Skeletal muscle satellite cell (primary cell): Measurements from ENCODE around the gene EPHA6.

Experiments used
- H3K27me3 ChIP-seq: 2 replicates; pipeline ENCODE4 v1.7.0; 2013; ENCODE audit warnings: low read length; ENCODE audit not compliant: control insufficient read depth, insufficient read depth
- H3K36me3 ChIP-seq: 2 replicates; pipeline ENCODE4 v1.7.0; 2013; ENCODE audit warnings: mild to moderate bottlenecking, control low read depth, low read length; ENCODE audit not compliant: insufficient read depth
- H3K4me1 ChIP-seq: 2 replicates; pipeline ENCODE4 v1.7.0; 2013; ENCODE audit warnings: low read length; ENCODE audit not compliant: control insufficient read depth, insufficient read depth
- H3K4me2 ChIP-seq: 2 replicates; pipeline ENCODE4 v1.7.0; 2013; ENCODE audit warnings: mild to moderate bottlenecking, low read length
- H3K4me3 ChIP-seq: 2 replicates; pipeline ENCODE4 v1.7.0; 2013; ENCODE audit warnings: low read length
- H3K9ac ChIP-seq: 2 replicates; pipeline ENCODE4 v1.7.0; 2013; ENCODE audit warnings: mild to moderate bottlenecking, low read depth, low read length, moderate library complexity
- H3K9me3 ChIP-seq: replicated peaks from 2 replicates; pipeline ENCODE4 v1.7.0; 2013; ENCODE audit warnings: mild to moderate bottlenecking, control low read depth, low read length

The EPHA6 gene

GRCh38 chr3:97686258-97686657 is 871.9 kb downstream of the EPHA6 start:
- Histone ChIP-seq H3K27me3 (no peaks in the 10 kb centered on the region), H3K4me2 (no peak overlapping the region), H3K4me1 (no peaks in the 10 kb centered on the region), H3K4me3 (no peak overlapping the region), H3K36me3 (no peaks in the 10 kb centered on the region), H3K9ac (no peak overlapping the region), H3K9me3 (no peaks in the 10 kb centered on the region)

- H3K9ac ChIP-seq, result no peak overlapping the region
- H3K4me2 ChIP-seq, result no peak overlapping the region
- H3K4me3 ChIP-seq, result no peak overlapping the region
- no peaks in the 10 kb centered on the region for H3K9me3 ChIP-seq
- H3K4me1 ChIP-seq, result no peaks in the 10 kb centered on the region
- H3K36me3 ChIP-seq, result no peaks in the 10 kb centered on the region
- no peaks in the 10 kb centered on the region for H3K27me3 ChIP-seq
Observed at GRCh38 chr3:97687734-97688133, 873.3 kb downstream of the EPHA6 start.

DNA sequence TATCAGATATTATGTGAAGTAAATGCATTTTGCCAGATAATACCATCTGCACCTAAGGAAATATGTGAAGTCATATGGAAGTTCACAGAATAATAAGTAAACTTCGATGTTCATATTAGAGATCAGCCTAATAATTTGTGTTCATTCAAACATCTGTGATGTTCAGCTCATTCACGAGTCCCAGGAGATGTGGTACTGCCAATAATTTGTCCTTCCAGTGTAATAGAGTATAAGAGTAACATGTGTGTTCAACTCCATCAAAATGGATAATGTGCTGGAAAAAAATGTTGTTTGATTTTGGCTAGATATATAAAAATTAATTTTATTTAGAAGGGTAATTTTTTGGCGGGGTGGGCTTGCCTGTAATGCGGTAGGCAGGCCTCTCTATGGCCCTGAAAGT is 874.7 kb downstream of the EPHA6 start:
- Histone ChIP-seq H3K9ac (no peak overlapping the region), H3K27me3 (no peaks in the 10 kb centered on the region), H3K4me3 (no peak overlapping the region), H3K36me3 (no peaks in the 10 kb centered on the region), H3K4me1 (no peaks in the 10 kb centered on the region), H3K4me2 (no peak overlapping the region), H3K9me3 (no peaks in the 10 kb centered on the region)

- Histone ChIP-seq H3K4me2 (no peak overlapping the region), H3K27me3 (no peaks in the 10 kb centered on the region), H3K4me3 (no peak overlapping the region), H3K36me3 (no peaks in the 10 kb centered on the region), H3K4me1 (no peaks in the 10 kb centered on the region), H3K9ac (no peak overlapping the region), H3K9me3 (no peaks in the 10 kb centered on the region)
Observed at GRCh38 chr3:97689962-97690361, 875.6 kb downstream of the EPHA6 start.

DNA sequence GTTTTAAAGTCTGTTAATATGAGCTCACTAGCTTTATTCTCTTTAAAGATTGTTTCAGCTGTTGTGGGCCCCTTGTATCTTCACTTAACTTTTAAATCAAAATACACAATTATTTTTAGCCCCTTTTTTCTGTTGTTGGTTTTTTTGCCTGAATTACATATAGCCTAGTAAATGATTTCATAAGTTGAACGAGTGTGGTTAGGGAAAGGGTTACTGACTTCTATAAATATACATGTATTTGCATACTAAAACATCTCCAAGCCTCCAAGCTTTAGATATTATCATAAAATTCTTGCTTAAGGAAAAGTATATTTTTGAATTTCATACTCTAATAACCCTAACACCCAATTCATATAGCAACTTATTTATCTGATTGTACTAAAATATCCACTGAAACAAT is 877.0 kb downstream of the EPHA6 start:
- Histone ChIP-seq H3K4me1 (no peaks in the 10 kb centered on the region), H3K4me3 (no peak overlapping the region), H3K9me3 (no peaks in the 10 kb centered on the region), H3K4me2 (no peak overlapping the region), H3K36me3 (no peaks in the 10 kb centered on the region), H3K9ac (no peak overlapping the region), H3K27me3 (no peaks in the 10 kb centered on the region)

DNA sequence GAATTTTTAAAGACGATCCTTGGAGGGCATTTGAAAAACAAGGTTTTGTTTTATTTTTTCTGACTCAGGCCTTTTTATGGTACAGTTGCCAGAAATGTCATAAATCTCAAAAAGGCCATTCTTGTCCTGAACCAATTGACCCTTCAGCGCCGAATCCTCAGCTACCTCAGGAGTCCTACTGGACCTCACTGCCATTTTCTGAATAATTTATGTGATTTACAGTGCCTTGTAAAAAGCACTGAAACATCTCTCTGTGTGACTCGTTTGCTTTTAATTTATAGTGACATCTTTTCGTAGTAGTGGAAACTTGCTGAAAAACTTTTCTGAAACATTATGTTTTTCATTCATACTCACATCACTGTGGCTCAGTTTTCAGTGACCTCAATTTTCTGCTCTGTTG is 878.0 kb downstream of the EPHA6 start:
- H3K9me3 ChIP-seq, result no peaks in the 10 kb centered on the region
- H3K36me3 ChIP-seq, result no peaks in the 10 kb centered on the region
- H3K4me3 ChIP-seq, result no peak overlapping the region
- no peaks in the 10 kb centered on the region for H3K27me3 ChIP-seq
- H3K4me2 ChIP-seq, result no peak overlapping the region
- no peaks in the 10 kb centered on the region for H3K4me1 ChIP-seq
- no peak overlapping the region for H3K9ac ChIP-seq

DNA sequence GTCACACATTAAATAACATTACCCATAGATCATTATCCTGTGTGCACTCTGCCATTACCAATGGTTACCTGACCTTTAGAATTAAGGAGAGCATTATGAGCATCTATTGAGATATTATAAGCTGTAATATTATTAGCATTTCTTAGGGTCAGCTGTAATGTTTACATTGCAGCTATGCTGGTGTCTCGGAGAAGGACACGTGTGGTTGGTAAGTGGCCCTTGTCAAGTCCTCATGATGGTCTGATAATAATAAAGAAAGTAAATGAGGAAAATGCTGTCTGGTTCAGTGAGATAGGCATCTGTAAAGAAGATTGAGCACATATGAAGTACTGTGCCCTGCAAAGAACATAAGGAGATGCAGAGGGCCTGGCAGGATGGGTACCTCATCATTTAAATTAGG is 878.4 kb downstream of the EPHA6 start:
- no peak overlapping the region for H3K9ac ChIP-seq
- H3K4me1 ChIP-seq, result no peaks in the 10 kb centered on the region
- no peak overlapping the region for H3K4me2 ChIP-seq
- no peaks in the 10 kb centered on the region for H3K9me3 ChIP-seq
- H3K4me3 ChIP-seq, result no peak overlapping the region
- no peaks in the 10 kb centered on the region for H3K36me3 ChIP-seq
- no peaks in the 10 kb centered on the region for H3K27me3 ChIP-seq

DNA sequence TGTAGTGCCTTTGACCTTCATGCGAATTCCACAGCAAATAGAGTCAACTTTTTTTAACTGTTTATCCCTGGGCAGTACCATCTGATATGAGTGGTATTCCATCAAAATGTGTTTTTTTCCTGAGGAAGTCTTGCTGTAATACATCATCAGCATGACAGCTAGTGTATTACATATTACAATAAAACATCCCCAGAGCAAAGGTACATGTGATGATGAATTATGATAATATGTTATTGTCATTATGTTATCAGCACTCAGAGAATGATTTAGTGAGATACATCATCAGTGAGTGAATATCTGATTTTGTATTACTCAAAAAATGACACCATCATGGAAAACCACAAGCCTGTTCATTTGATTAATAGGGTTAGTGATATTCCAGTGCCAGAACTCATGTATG is 880.5 kb downstream of the EPHA6 start:
- Histone ChIP-seq H3K27me3 (no peaks in the 10 kb centered on the region), H3K4me1 (no peaks in the 10 kb centered on the region), H3K36me3 (no peaks in the 10 kb centered on the region), H3K9ac (no peak overlapping the region), H3K4me3 (no peak overlapping the region), H3K4me2 (no peak overlapping the region), H3K9me3 (no peaks in the 10 kb centered on the region)

DNA sequence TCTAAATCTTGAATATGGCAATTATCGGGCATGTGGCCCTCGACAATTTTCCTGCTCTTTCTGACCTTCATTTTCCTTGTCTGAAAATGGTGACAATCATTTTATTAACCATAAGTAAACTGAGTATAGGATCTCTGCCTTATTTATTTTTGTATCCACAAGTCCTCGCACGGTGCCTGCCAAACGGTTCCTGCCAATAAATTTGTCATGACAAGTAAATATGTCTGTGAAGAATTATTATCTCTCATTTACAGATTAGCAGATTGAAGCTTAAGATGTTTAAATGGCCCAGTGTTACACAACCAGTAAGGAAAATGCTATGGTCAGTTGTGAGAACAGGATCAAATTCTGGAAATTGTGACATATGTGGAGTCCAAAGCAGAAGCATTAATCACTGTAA is 884.3 kb downstream of the EPHA6 start:
- H3K27me3 ChIP-seq, result no peaks in the 10 kb centered on the region
- no peaks in the 10 kb centered on the region for H3K4me1 ChIP-seq
- H3K4me3 ChIP-seq, result no peak overlapping the region
- H3K4me2 ChIP-seq, result no peak overlapping the region
- no peak overlapping the region for H3K9ac ChIP-seq
- no peaks in the 10 kb centered on the region for H3K36me3 ChIP-seq
- H3K9me3 ChIP-seq, result no peaks in the 10 kb centered on the region

- Histone ChIP-seq H3K4me2 (no peak overlapping the region), H3K4me3 (no peak overlapping the region), H3K36me3 (no peaks in the 10 kb centered on the region), H3K9ac (no peak overlapping the region), H3K27me3 (no peaks in the 10 kb centered on the region), H3K9me3 (no peaks in the 10 kb centered on the region), H3K4me1 (no peaks in the 10 kb centered on the region)
Observed at GRCh38 chr3:97699889-97700288, 885.5 kb downstream of the EPHA6 start.

DNA sequence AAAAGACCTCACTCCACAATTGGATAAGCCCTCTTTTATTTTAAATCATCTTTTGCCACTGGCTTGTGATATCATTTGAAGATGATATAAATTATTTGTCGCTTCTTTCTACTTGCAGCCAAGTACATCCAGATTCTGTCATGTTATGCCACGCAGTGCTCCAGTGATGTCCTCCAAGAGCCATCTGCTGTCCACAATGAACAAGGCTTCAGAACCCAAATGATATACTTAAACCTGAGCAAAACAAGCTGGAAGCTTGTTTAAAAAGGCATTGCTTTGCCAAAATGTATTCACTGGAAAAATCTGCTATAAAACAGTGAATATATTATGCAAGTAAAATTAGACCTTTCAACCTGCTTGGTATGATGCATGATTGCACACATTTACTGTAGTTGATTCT is 891.4 kb downstream of the EPHA6 start:
- Histone ChIP-seq H3K4me3 (no peak overlapping the region), H3K9me3 (no peaks in the 10 kb centered on the region)

DNA sequence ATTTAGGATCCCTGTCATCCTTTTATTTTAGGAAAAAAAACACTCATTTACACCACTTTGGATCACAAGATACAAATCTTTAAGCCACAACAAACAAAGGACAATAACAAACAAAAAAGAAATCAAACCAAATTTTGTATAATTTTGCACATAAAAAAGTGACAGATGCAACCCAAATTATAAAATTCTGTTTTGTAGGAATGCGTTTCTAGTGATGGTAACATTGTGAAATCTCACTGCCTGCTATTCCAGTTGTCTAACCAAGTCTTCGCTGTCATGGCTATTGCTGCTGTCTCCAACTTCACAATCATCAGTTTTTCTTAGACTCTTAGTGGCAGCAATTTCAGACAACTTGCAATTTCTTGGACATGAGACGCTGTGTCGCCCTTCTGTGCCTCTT is 891.8 kb downstream of the EPHA6 start:
- H3K9me3 ChIP-seq, result no peaks in the 10 kb centered on the region

More for the DNA sequence above, 891.4 kb downstream of the EPHA6 start:
- no peak overlapping the region for H3K9ac ChIP-seq
- H3K4me1 ChIP-seq, result no peaks in the 10 kb centered on the region
- no peaks in the 10 kb centered on the region for H3K36me3 ChIP-seq
- H3K4me2 ChIP-seq, result no peak overlapping the region
- no peaks in the 10 kb centered on the region for H3K27me3 ChIP-seq

More for the DNA sequence above, 891.8 kb downstream of the EPHA6 start:
- Histone ChIP-seq H3K4me2 (no peak overlapping the region), H3K9ac (no peak overlapping the region), H3K36me3 (no peaks in the 10 kb centered on the region), H3K4me1 (no peaks in the 10 kb centered on the region), H3K4me3 (no peak overlapping the region), H3K27me3 (no peaks in the 10 kb centered on the region)
